Measurements from ENCODE around the gene ACAP1.

- TF ChIP-seq CTCF (conservative IDR thresholded peaks at IDR 0.05 in 1 of 2, IDR thresholded peaks at IDR 0.05 in 1 of 2; ENCODE audit: extremely low read depth in 1 of 2, insufficient read depth in 1 of 2, low read depth in 1 of 2, low read length in 2 of 2) (no peak), EZH2 (IDR thresholded peaks at IDR 0.05; ENCODE audit: borderline replicate concordance, low read length) (no peak)
These were observed 23.8 kb upstream of the ACAP1 start for GRCh38 chr17:7312432-7313087.

Measured in mammary epithelial cell (primary cell).